ENCODE measurements around the gene NDUFAF8. TPM values are rescaled to one million over a fixed set of nuclear protein-coding genes. Genes with fewer than 3 reads are reported as not detected.

NDUFAF8 gene
- polyA plus RNA-seq, 2 of the 4 experiments (the other 2 are of a cell fraction), result 179 to 308 TPM

GRCh38 chr17:81210466-81210865, 28.7 kb upstream of the NDUFAF8 start:
- TF ChIP-seq HDAC2 (IDR thresholded peaks at IDR 0.05), result no peak
- no peak for TF ChIP-seq E2F6 (IDR thresholded peaks at IDR 0.05; ENCODE audit: borderline replicate concordance, low read depth)
- no peak for TF ChIP-seq RCOR1 (IDR thresholded peaks at IDR 0.05; ENCODE audit: low read depth, low read length)
- no peak for TF ChIP-seq SMC3 (IDR thresholded peaks at IDR 0.05)
- Histone ChIP-seq H3K27ac (no peak overlapping the region), H3K4me3 (no peak overlapping the region), H3K4me2 (no peak overlapping the region), H3K4me1 (no peaks in the 10 kb centered on the region), H3K9me3 (no peaks in the 10 kb centered on the region)
- 82% methylated on average over 10 of the region's 10 CpGs for WGBS (ENCODE audit: missing lambda C conversion rate)
- DNase-seq (ENCODE audit: low read depth in 1 of 2, low spot score in 1 of 2), result no peak
- ATAC-seq, result no peak
- POLR2A ChIA-PET, result no interaction called here
- FAIRE-seq, result no peak
- CTCF ChIA-PET, result interaction anchor here (0.8 to 3.0 kb wide), 7 partner anchors 8 to 68 kb away, joined by 3 to 15 read pairs (median 4); partner anchors contain the start of gene CEP131

DNA sequence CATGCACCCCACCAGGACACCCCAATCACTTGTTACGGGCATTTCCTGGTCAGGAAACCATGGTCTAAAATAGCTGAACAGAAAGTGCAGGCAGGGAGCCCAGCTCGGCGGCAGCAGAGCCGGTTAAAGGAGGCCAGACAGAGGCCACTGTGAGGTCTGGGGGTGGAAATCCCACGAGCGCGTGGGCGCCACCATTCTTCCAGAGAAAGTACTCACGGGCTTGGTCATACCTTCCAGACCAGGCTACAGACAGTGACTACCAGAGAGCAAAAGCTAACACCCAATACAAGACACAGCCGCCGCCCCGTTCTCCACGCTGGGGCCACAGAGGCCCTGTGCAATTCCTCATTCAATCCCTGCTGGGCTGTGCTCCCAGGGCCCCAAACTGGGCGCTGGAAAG, 28.2 kb upstream of the NDUFAF8 start:
- Histone ChIP-seq H3K4me1 (no peaks in the 10 kb centered on the region), H3K4me2 (no peak overlapping the region), H3K4me3 (no peak overlapping the region), H3K27ac (no peak overlapping the region), H3K9me3 (no peaks in the 10 kb centered on the region)
- WGBS (ENCODE audit: missing lambda C conversion rate), result 80% methylated on average over 14 of the region's 14 CpGs
- POLR2A ChIA-PET, result no interaction called here
- TF ChIP-seq NR3C1 (IDR thresholded peaks at IDR 0.05) (no peak), ZFP36 (IDR thresholded peaks at IDR 0.05; ENCODE audit: borderline replicate concordance, partially characterized antibody) (no peak), ZNF302 (CRISPR knock-in tag; IDR thresholded peaks at IDR 0.05) (no peak), PHF8 (IDR thresholded peaks at IDR 0.05; ENCODE audit: borderline replicate concordance, low read depth) (no peak), NPAS2 (CRISPR knock-in tag; IDR thresholded peaks at IDR 0.05; ENCODE audit: borderline replicate concordance) (no peak), FOXS1 (CRISPR knock-in tag; IDR thresholded peaks at IDR 0.05) (no peak)
- CTCF ChIA-PET, result interaction anchor here (0.8 to 3.0 kb wide), 7 partner anchors 8 to 69 kb away, joined by 3 to 15 read pairs (median 4); partner anchors contain the start of gene CEP131
- no peak for FAIRE-seq
- no peak for DNase-seq (ENCODE audit: low read depth in 1 of 2, low spot score in 1 of 2)
- ATAC-seq, result peak in 1 of 2 experiments; percentile 46; a peak in 2 of 6 replicates

DNA sequence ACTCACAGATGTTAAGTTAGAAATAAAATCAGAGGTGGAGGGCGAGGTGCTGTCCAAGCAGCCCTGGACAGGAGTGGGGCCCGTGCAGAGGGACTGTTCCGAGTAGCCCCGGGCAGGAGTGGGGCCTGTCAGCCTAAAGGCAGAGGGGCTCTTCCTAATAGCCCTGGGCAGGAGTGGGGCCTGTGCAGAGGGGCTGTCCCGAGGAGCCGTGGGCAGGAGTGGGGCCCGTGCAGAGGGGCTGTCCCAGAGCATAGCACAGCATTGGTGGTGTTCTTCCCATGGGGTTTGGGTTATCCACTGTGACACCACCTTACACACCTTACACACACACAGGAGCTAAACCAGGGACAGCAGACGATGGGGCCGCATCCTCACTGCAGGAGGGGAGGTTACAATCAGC, 26.8 kb upstream of the NDUFAF8 start:
- POLR2A ChIA-PET, result no interaction called here
- H3K4me3 ChIP-seq, result no peak overlapping the region
- H3K4me1 ChIP-seq, result no peaks in the 10 kb centered on the region
- H3K27ac ChIP-seq, result no peak overlapping the region
- DNase-seq (ENCODE audit: low read depth in 1 of 2, low spot score in 1 of 2) (no peak), FAIRE-seq (no peak), ATAC-seq (no peak)
- WGBS (ENCODE audit: missing lambda C conversion rate), result 86% methylated on average over 7 of the region's 9 CpGs
- CTCF ChIA-PET, result interaction anchor here (0.6 to 3.0 kb wide), 5 partner anchors 11 to 818 kb away, joined by 3 to 15 read pairs (median 8); no protein-coding TSS in a partner anchor
- TF ChIP-seq PHF8 (IDR thresholded peaks at IDR 0.05; ENCODE audit: borderline replicate concordance, low read depth), result no peak
- no peak for TF ChIP-seq MAZ (IDR thresholded peaks at IDR 0.05; ENCODE audit: borderline replicate concordance, low read depth, low read length)
- no peak for TF ChIP-seq CBX8 (IDR thresholded peaks at IDR 0.05)
- no peak for TF ChIP-seq JUN (IDR thresholded peaks at IDR 0.05)
- no peak for TF ChIP-seq RARB (CRISPR knock-in tag; IDR thresholded peaks at IDR 0.05)
- no peak overlapping the region for H3K4me2 ChIP-seq
- no peaks in the 10 kb centered on the region for H3K9me3 ChIP-seq

GRCh38 chr17:81213978-81214377, 25.1 kb upstream of the NDUFAF8 start:
- DNase-seq (ENCODE audit: low read depth in 1 of 2, low spot score in 1 of 2) (no peak), ATAC-seq (no peak), FAIRE-seq (no peak)
- Histone ChIP-seq H3K4me2 (no peak overlapping the region), H3K27ac (no peak overlapping the region), H3K4me1 (no peaks in the 10 kb centered on the region), H3K4me3 (no peak overlapping the region), H3K9me3 (no peaks in the 10 kb centered on the region)
- POLR2A ChIA-PET, result no interaction called here
- WGBS (ENCODE audit: missing lambda C conversion rate), result 94% methylated on average over 8 of the region's 8 CpGs
- CTCF ChIA-PET, result no interaction called here
- TF ChIP-seq E2F6 (IDR thresholded peaks at IDR 0.05; ENCODE audit: borderline replicate concordance, low read depth) (no peak), SREBF2 (IDR thresholded peaks at IDR 0.05) (no peak), CEBPB (IDR thresholded peaks at IDR 0.05) (no peak), KDM5A (IDR thresholded peaks at IDR 0.05) (no peak), MYC (IDR thresholded peaks at IDR 0.05; ENCODE audit: borderline replicate concordance, low read length) (no peak)
